NB4 (cell line): Measurements from ENCODE around the gene MRPS22.

Experiments used
- CTCF ChIP-seq: IDR thresholded peaks from one replicate; pipeline ENCODE4 v1.5.1; 2012; ENCODE audit warnings: low read depth, low read length
- MAX ChIP-seq: IDR thresholded peaks from 2 replicates; pipeline ENCODE4 v1.6.1; 2011; ENCODE audit warnings: low read depth, low read length
- MYC ChIP-seq: IDR thresholded peaks from 2 replicates; pipeline ENCODE4 v1.6.1; 2011; ENCODE audit warnings: low read depth, low read length
- POLR2A ChIP-seq: IDR thresholded peaks from 2 replicates; pipeline ENCODE4 v1.6.1; 2011; ENCODE audit warnings: mild to moderate bottlenecking; ENCODE audit not compliant: insufficient read length; ENCODE audit errors: extremely low read depth

- no peak for TF ChIP-seq CTCF
- no peak for TF ChIP-seq POLR2A
- TF ChIP-seq MAX, result no peak
- TF ChIP-seq MYC, result no peak
Measured at GRCh38 chr3:139342054-139342453, 1.8 kb upstream of the MRPS22 start.
